Stimulated activated CD4-positive, alpha-beta T cell treated with anti-CD3 and anti-CD28 coated beads, TNF-alpha, amount 100 ng/mL, for 24 hours (primary cell): ENCODE measurements around the gene PEX11B.

Experiments
- DNase-seq, 3 experiments: peaks; one replicate each; pipeline ENCODE4 v3.0.0-alpha.2; 2020; ENCODE audit warnings: low read depth in 3 of 3

Gene PEX11B

DNA sequence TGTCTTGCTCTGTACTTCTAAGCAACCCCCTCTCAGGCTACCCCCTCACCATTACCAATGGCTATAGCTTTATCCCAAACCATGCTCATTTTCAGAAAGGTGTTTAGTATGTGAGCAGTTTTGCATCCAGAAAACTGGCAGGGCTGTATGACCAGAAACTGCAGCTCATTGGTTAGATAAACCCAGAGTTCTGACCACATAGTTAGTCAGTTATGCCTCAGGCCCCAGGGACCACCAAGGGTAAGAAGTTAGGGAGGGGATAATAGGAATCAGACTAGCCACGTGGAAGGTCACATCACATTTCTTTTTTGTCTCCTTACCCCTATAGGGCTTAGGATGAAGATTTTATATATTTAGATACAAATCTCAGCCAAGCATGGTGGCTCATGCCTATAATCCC is 9.9 kb downstream of the PEX11B start:
- DNase-seq: no peak

DNA sequence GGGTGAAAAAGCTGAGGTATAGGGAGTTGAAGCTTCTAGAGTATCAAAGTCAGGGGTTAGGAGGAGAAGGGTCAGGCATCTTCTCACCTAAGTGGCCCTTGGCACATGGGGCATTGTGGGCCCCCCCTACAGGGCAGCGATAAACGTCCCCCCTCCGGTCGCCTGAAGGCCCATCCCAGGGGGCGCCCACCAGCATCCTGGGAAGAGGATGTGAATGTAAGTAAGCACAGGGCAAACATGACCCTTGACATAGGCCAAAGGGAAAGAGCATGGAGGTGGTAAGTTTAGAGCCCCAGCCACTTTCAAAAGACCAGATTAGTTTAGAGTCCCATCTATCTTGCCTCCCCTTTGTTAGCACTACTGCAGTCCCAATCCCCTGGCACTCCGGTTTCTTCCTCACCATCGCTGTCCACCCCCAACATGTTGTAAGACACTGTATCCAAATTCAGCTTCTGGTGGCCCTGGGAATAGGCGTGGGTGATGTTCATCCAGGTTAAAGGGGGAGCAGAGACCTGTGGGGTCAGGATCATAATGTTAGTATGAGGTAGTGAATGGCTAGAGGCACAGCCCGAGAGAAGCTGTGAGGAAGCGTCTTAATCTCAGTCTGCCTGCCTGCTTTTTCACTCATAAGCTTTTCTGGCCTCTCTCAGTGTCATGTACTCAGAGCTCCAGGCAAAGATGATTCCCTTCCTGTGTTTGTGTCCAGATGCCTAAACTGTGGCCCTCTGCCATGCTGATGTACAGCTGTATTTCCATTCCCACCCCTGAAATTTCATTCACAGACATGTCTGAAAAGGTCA is 11.4 kb downstream of the PEX11B start:
- DNase-seq: no peak

DNA sequence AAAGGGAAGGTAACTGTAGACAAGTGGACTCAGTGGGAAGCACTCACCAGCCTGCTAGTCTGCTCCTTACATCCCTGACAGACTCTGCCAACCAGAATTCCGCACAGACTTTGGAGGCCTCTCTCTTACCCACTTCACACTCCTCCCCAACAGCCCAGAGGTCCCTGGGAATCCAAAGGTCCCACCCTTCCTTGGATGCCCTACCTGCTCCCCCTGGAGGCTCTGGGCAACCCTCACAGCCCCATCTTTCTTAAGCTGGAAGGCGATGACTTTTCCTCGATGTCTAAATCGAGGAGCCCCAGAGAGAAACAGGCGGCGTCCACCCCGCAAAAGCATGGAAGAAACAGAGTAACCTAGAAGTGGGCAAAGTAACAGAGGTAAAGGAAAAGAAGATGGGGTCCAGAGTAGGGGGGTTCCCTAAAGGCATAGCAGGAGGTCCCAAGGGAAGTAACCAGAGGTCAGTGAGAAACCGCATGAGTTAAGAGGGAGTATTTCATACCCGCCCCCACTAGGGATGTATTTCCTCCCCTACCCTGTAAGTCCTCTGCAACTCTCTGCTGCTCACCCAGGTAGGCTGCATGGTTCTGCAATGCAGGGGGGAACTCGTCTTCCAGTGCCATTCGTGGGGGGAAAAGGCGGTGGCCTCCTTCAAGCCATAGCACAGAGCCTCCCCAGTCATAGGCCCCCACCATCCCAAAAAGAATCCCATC is 17.1 kb downstream of the PEX11B start:
- no peak for DNase-seq

DNA sequence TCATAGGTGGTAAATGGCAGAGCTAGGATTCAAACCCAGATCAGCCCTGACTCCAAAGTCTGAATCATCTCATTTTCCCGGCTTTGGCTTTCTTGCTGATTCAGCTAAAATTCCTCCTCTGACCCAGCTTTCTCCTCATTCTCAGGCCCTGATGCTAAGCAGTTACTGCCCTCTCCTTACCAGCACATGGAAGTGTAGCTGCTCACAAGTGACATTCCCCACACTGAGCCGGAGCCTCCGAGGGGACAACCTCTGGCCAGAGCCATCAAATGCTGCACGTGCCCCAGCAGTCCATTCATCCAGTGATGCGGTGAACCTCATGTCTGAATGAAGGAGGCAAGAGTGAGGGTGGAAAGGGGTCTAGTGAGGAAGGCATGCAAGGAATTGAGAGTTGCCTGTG is 19.8 kb downstream of the PEX11B start:
- DNase-seq: no peak

DNA sequence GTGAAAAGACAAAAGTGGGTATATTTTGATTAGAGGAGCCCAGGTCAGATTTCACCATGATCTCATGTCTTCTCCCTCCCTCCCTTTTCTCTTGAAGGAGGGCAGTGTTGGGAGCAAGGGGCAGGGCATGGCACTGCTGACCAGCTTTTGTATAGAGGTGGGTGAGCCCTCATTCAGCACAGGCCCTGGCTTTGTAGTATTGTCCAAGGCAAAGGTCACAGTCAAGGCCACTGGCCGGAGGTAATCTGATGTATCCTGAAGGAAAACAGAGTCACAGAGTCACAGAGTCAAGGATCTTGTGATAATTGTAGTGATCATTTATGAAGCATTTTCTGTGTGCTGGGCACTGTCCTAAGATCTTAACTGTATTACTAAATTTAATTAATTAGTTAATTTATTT is 20.5 kb downstream of the PEX11B start:
- DNase-seq: no peak

DNA sequence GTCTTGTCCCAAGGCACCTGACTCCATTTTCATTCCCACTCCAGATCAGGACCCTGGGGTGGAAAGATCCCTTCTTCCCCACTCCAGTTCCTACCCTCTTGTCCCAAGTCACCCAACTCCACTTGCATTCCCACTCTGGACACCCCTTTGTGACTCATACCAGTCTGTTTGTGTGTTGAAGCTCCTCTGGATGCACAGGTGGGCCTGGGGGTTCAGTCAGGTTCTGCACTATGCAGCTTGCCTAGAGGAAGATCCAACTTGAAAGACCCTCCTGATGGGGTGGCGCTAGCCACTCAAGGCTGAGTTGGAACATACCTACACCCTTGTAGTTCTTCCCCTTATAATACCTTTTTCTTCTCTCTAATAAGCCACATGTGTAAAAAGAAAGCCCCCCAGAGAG is 23.0 kb downstream of the PEX11B start:
- no peak for DNase-seq

DNA sequence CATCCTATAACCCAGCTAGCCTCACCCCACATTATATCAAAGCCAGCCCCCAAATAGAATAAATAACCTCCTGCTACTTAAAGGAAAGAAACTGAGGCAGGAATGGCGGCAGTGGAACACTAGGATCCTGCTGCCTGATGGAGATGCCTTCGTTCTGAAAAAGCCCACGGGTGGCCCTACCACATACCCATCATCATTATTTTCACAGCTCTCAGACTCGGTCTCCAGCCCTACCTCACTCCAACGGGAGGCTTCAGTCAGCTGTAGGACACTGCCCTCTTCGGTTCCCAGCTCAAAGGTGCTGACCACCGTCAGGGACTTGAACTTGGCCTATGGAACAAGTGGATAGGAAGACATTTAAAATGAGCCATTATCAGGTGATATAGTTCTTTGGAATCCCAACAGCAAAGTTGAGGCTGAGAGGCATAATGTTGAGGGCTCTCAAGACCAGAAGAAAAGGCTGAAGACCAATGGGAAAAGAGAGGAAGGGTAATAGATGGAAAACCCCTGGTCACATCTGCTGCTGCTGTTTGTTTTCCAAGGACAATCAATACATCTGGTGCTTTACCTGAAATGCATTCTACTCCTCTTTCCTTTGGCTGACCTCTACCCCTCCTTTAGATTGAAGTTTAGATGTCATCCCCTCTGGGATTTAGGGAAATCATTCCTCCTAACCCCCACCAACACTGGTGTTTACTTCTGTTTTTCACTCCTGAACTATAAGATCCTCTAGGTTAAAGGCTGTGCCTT is 25.0 kb downstream of the PEX11B start:
- DNase-seq: no peak

DNA sequence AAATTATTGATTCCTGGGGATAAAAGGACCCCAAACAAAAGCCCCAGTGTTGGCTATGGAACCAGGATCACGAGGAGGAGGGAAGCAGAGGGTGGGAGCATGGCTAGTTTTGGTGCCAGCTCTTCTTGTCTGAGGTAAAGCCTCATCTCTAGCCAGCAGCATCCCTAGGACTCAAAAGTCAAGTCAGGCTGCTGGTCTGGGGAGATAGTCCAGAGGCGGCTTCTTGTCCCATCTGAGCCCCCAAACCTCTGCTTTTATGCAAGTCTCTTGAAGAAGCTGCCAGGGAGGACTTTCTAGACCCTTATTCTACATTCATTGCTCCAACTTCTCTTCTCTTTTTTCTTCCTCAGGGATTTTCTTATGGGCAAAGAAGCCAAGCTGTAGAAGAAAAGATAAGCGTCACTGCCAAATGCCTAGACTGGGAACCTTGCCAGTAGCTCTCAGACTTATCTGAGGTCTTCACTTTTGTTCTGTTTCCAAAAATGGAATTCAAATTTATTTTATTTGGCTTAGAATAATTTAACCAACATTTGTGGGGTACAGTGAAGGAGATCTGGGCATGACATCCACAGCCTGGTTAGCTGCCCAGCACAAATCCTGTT is 25.9 kb downstream of the PEX11B start:
- no peak for DNase-seq

DNA sequence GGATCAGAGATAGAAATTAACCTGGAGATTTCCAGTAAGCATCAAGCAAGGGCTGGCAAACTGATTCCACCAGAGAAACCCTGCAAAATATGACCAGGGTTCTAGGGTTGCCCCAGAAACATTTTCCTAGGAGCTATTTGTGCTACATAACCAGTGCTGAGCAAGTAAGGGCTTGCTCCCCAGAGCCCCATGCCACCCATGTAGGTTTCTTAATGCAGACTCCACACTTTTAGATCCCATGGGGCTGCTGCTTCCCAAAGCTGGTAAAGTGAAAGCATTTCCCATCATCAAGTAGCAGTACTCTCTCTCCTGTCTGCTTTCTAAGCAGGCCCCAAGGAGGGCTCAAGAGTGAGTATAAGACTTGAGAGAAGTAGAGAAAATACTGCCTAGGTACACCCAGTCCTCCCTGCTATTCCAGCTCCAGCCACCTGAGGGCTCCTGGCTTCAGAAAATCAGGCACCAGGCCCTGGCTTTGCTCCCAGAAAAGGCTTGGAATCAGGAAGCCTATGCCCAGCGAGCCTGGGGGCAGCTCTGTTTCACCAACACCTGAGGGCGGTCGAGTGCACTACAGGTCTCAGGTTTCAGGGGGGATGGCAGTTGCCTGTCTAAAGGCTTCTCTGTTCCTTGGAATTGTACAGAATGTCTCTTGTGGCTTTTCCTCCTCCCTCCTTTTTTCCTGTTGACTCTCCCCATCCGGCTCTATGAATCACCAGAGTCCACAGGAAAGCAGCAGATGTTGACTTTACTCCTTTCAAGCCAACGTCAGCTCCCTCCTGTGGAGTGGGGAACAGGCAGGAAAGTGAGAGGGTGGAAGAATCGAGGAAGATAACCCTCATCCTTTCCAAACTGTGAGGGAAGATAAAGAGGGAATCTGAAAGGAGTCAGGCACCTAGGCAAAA is 26.7 kb downstream of the PEX11B start:
- peak; percentile 11 to 55 (median 26) for DNase-seq

DNA sequence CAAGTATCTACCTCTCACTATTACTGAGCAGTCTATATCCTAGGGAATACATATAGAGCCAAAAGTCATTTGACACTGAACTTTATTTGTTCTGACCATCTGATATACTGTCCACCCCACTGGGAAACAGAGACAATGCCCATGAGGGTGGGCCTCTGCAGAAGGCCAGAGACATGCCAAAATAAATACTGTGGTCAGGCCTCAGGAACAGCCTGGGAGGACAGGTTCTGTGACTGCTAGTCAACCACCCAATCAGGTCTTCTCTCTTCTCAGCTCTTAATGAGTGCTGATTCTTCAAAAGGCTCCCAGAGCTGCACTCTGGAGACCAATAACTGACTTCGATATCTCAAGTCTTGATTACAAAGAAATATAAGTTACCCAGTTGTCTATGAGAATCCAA is 27.4 kb downstream of the PEX11B start:
- DNase-seq: no peak

DNA sequence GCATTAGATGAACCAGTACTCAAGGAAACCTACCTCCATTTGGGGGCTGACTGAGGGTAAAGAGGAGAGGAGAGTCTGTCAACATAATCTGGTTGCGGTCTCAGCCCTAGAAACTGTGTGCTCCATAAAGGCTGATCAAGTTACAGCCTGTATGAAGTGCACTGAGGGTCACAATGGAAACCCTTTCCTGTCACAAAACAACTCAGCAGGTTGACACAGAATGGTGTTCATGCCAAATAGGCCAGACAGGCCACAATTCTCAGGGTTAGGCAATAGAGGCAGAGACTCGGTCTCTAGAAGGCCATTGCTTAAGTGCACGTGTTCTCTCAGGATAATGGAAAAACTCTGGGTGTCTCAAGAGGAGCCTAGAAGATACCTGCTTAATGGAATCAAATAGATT is 28.8 kb downstream of the PEX11B start:
- DNase-seq: no peak

DNA sequence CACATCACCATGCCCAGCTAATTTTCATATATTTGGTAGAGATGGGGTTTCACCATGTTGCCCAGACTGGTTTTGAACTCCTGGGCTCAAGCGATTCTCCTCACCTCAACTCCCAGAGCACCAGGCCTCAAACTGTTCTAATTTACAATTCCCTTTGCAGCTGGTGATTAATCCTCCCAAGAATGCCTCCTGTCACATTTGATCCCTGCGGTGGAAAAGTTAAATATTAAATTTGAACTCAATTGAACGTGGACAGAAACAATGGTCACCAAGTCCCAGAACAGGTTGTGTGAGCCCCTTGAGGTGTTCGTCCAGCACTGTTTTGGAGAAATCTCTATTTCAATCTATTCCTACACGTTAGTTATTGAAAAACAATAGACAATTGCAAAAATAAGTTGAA is 30.9 kb downstream of the PEX11B start:
- no peak for DNase-seq

DNA sequence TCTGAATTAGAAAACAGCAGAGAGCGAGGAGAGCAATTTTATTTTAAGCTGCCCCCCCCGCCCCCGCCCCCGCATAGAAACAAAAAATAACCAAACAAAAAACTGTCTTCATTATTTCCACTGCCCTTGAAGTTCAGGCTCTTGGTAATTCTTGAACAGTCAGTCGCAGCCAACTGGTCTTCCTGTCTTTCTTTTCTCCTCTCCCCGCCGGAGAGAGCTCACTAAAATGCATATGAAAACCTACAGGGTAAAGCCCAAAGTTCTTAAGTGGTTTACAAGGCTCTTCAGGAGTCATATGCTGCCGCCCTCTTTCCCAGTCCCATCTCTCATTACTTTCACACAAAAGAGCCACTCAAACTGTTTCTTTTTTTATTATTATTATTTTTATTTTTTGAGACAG is 31.7 kb downstream of the PEX11B start:
- no peak for DNase-seq

DNA sequence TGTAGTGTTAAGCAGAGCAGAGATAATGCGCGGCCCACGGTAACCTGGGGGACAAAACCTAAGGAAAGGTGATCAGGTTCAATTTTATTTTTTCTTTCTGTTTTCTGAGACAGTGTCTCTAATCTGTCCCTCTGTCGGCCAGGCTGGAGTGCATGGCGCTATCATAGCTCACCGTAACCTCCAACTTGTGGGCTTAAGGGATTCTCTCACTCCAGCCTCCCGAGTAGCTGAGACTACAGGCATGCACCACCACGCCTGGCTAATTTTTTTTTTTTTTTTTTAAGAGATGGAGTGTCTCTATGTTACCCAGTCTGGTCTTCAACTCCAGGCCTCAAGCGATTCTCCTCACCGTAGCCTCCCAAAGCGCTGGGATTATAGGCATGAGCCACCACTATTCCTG is 32.1 kb downstream of the PEX11B start:
- DNase-seq: no peak

DNA sequence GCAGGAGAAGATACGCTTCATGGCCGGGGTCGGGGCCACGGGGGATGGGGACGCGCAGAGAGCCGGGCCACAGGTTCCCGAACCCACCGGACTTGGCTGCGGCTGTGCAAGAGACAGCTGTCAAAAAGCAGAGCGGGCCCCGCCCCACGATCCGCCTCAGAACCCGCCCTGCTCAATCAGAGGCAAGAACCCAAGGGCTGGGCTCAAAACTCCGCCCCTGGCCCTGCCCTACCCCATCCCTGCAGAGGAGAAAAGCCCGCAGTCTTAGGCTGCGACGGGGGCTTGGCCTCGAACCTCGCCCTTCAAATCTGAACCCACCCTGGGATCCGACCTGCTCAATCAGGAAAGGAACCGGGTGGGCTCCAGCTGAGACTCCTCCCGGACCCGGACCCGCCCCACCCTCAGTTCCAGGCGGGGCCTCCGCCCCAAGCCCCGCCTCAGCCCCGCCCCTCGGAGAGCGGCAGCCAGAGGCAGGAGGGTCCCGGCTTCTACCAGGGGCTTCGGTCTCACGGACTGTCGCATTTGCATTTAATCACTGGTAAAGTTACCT is 32.7 kb downstream of the PEX11B start, which contains the start of gene ANKRD35:
ANKRD35 (minus strand) TSS at position 129 of the 550 bp plus-strand sequence; CDS start at position 21, 108 bp downstream.
- DNase-seq: peak; percentile 79 to 90 (median 80)

DNA sequence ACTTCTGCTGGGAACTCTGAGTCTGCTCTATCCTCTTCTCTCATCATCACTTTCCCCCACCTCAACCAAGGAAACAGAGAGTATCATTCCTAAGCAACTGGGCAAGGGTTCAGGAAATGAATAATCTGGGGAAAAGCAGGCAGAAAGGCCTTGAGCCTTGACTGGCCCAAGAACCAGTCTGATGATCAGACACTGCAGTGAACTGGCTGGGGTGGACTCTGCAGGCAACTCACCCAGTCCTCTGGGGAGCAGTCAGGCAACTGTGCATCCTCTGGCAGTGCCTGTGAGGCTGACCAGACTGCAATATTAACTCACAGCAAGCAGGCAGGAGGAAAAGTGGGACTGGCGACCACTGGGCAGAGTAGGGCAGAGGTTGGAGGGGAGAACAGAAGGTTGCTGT is 33.8 kb downstream of the PEX11B start:
- no peak for DNase-seq

DNA sequence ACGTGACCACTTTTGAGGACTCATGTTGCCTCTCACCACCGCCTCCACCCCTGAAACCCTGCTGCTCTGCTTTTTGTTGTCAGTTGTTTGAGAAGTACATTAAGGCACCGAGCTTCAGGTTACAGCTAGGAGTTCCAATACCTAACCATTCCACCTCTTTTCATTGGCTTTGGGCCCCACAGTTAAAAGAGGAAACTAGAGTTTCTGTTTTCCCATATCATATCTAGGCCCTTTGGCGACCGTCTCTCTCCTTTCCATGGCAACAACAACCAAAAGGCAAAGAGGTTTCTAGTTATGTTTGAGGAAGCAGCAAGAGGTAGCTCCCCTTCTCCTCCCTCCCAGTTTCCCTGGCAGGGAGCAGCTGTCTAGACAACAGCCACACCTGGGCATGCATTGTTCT is 38.7 kb downstream of the PEX11B start:
- DNase-seq: no peak

DNA sequence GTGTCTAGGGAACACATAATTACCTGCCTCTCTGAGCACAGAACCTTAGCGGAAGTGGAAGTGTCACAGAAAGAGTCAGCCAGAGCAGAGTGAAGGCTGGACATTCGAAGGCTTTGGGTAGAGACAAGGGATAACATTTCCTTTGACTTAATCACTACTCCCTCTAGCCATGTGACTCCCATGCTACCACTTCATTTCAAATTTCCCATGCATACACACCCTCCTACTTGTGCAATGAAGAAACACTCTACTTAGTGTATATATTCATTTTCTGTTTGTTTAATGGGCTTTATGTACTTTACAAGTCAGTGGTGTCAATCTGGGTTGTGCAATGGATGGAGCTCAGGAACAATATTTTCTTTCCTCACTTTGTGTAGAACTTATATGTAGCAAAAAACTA is 39.8 kb downstream of the PEX11B start:
- DNase-seq: no peak

DNA sequence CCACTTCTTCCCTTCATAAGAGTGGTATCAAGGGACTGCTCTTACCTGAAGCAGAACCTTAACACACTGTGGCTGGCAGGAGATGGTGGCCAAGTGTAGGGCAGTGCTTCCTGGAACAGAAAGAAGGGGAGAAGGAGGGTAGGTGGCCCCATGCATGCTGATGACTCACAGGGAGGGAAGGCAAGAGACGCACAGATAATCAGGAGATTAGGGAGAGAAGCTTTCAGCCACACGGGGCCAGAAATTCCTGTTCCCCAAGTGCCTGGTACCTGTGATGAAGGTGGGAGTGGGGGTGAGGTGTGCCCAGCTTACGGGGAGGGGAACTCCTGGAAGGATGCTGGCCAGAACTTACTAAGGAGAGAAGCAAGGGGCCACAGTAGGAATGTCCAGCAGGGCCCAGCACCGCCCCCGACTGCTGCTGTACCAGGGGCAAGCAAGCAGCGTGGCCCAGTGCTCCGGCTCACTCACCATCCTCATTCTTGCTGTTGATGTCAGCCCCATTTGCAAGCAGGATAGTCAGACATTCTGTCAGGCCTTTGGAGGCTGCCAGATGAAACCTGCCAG is 40.5 kb downstream of the PEX11B start:
- DNase-seq: no peak

DNA sequence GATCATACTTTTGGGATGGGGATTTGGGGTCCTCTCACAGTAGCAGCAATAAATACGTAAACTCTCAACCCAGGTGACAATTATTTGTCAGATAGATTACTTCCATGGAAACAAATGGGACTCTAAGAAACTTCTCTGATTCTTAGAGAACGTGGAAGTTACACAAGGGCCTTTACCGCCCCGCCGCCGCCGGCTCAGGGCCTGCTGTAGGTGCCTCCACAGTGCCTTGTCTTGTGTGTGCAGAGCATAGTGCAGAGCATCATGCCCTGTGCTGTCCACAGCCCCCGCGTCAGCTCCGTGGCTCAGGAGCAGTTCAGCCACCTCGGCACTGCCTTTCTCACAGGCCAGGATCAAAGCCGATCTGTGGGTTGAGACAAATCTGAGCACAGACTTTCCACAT is 43.9 kb downstream of the PEX11B start:
- DNase-seq: no peak
